Measurements from ENCODE around the gene TMCO6.

DNA sequence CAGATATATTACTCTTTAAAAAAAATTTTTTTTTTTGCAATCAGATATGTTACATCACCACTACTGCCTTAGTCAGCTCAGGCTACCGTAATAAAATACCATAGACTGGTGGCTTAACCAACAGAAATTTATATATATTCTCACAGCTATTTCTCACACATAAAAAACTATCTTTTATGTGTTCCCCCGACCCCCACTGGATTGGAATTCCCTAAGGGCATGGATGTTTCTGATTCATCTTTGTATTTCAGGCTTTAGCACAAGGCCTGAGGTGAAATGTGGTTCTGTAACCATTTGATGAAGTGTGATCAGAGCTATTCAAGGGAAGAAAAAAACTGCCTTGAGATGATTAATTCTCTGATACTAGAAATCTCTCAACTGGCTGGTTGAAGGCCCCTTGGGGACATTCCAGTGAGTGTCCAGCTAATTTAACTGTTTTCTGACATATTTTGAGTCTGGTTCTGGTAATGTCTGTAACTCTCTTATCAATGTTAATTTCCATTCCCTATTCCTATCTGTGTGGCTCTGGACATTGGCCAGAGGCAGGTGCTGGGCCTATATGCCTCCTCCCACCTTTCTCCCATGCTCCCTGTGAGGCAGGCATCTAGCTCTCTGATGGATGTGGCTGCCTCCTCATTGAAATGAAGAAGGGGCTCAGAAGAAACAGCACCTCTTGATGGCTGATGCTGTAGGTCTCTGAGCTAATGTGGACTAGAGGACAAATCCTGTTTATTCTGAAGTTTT, 8.8 kb upstream of the TMCO6 start:
- no peak for TF ChIP-seq POLR2A (IDR thresholded peaks at IDR 0.05)
- TF ChIP-seq, protein P1, sequence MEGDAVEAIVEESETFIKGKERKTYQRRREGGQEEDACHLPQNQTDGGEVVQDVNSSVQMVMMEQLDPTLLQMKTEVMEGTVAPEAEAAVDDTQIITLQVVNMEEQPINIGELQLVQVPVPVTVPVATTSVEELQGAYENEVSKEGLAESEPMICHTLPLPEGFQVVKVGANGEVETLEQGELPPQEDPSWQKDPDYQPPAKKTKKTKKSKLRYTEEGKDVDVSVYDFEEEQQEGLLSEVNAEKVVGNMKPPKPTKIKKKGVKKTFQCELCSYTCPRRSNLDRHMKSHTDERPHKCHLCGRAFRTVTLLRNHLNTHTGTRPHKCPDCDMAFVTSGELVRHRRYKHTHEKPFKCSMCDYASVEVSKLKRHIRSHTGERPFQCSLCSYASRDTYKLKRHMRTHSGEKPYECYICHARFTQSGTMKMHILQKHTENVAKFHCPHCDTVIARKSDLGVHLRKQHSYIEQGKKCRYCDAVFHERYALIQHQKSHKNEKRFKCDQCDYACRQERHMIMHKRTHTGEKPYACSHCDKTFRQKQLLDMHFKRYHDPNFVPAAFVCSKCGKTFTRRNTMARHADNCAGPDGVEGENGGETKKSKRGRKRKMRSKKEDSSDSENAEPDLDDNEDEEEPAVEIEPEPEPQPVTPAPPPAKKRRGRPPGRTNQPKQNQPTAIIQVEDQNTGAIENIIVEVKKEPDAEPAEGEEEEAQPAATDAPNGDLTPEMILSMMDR (IDR thresholded peaks at IDR 0.05) = no peak
